HG03066 (cell line): ENCODE data around the gene DUXA.

ENCODE experiments used
- ATAC-seq: cut with Tn5 transposase; IDR thresholded peaks from one replicate; pipeline ENCODE4 v1.9.1; 2021; ENCODE audit warnings: low read depth; ENCODE audit not compliant: unreplicated experiment

Gene DUXA

DNA sequence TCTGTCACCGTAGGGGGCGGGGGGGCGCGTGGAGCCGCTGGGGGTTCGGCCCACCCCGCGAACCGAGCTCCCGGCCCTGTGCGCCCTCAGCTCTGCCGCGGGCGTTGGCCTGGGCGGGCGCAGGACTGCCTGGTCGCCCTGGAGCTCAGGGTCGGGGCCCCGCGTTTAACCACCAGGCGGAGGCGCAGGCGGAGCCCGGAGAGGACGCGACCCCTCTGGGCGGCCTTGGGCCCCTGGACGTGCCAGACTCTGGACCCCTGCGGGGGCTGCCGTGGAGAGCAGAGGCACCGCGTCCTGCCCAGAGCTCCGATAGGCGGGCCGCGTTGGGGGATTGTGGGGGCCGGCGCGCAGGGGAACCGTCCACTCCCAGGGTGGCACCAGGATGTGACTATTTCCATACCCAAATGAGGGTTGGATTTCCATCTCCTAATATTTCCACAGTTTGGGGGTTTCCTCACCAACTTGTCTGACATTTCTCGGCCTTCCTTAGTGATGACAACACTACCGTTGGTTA, 60.5 kb downstream of the DUXA start:
- ATAC-seq, result no peak

DNA sequence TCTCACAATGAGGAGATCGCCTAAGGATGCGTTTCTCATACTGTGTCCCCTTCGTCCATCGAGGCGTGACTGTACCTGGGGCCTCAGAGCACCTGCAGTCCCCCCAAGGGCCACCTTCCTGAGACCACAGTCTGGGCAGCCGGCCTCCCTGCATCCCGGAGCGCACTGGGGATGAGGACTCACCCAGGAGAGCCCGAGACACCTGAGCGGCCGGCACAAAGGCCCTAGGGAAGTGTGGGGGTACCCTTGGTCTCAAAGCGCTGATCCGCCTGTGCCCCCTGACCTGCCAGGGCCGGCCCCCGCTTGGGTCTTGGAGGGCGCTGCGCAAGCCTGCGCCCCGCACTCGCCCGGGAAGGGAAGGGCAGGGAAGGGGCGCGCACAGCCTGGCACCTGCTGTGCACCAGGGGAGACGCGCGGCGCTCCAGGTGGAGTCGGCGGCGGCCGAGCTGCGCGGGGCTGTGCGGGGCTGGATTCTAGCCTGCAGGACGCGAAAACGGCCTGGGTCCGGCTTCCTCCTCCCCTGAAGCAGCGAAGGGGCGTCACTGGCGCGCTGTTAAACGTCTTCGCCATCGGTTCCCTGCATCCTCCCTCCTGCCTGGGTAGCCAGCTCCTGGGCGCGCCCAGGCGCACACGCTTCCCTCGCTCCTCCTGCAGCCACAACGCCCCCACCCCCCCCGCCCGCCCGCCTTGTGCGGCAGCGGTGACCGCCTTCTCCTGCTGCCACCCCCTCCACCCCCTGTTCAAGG, 61.1 kb downstream of the DUXA start:
- no peak for ATAC-seq
